Measurements from ENCODE around the gene PNPLA5. TPM values are rescaled to one million over a fixed set of nuclear protein-coding genes. Genes with fewer than 3 reads are reported as not detected.
A peak's percentile ranks its signal among the peaks of the same experiment; 100 is the strongest.

PNPLA5 gene
- total and polyA plus RNA-seq, 2 of the 13 experiments (the other 11 are each of a cell fraction or from before 2014, with no cell fraction given), result not detected

GRCh38 chr22:43923631-43924464 lies 32.0 kb upstream of the PNPLA5 start, which contains the start of gene PNPLA3 (continued):
- TF ChIP-seq PHF21A (CRISPR knock-in tag; IDR thresholded peaks at IDR 0.05), result peak; percentile 49; the same call in 1 of the 2 replicates
- TF ChIP-seq YY1 (IDR thresholded peaks at IDR 0.05; ENCODE audit: insufficient read depth, insufficient replicate concordance, low read depth, low read length), result peak; percentile 21
- TF ChIP-seq ZNF367 (CRISPR knock-in tag; IDR thresholded peaks at IDR 0.05; ENCODE audit: borderline replicate concordance), result peak; percentile 54; the same call in 1 of the 2 replicates
- peak; percentile 74; the same call in 1 of the 2 replicates for TF ChIP-seq ARNT2 (CRISPR knock-in tag; IDR thresholded peaks at IDR 0.05; ENCODE audit: low read depth)
- peak; percentile 84; the same call in 1 of the 2 replicates for TF ChIP-seq ZNF839 (CRISPR knock-in tag; IDR thresholded peaks at IDR 0.05; ENCODE audit: borderline replicate concordance)
- TF ChIP-seq PPARG (CRISPR knock-in tag; conservative IDR thresholded peaks at IDR 0.05), result 0 out of 2 replicates have a peak, but pooled peaks have one; percentile 18
- TF ChIP-seq ARID4A (CRISPR knock-in tag; IDR thresholded peaks at IDR 0.05; ENCODE audit: borderline replicate concordance), result peak; percentile 91
- peak; percentile 55; the same call in 1 of the 2 replicates for TF ChIP-seq ZNF580 (CRISPR knock-in tag; IDR thresholded peaks at IDR 0.05; ENCODE audit: borderline replicate concordance, low read depth)
- TF ChIP-seq ZZZ3 (CRISPR knock-in tag; IDR thresholded peaks at IDR 0.05; ENCODE audit: borderline replicate concordance), result 0 out of 2 replicates have a peak, but pooled peaks have one; percentile 24
- peak; percentile 92 for TF ChIP-seq POLR2G (IDR thresholded peaks at IDR 0.05; ENCODE audit: low read depth, low read length)
- 0 out of 2 replicates have a peak, but pooled peaks have one; percentile 50 for TF ChIP-seq POGK (CRISPR knock-in tag; conservative IDR thresholded peaks at IDR 0.05)
- TF ChIP-seq TAF15 (IDR thresholded peaks at IDR 0.05; ENCODE audit: low read depth, low read length, poor library complexity, severe bottlenecking), result peak; percentile 23
- 0 out of 2 replicates have a peak, but pooled peaks have one; percentile 23 for TF ChIP-seq MLXIP (CRISPR knock-in tag; IDR thresholded peaks at IDR 0.05; ENCODE audit: borderline replicate concordance)
- TF ChIP-seq HOXA5 (CRISPR knock-in tag; IDR thresholded peaks at IDR 0.05), result peak; percentile 68
- peak; percentile 90 for TF ChIP-seq HES4 (CRISPR knock-in tag; IDR thresholded peaks at IDR 0.05; ENCODE audit: borderline replicate concordance)
- TF ChIP-seq IKZF1 (IDR thresholded peaks at IDR 0.05), result no peak
- TF ChIP-seq ZNF782 (CRISPR knock-in tag; IDR thresholded peaks at IDR 0.05; ENCODE audit: borderline replicate concordance), result peak; percentile 49; the same call in 1 of the 2 replicates

All from HepG2 (cell line).